Tongue (tissue), 2 donors: ENCODE measurements around the gene LRRFIP1. TPM values are rescaled to one million over a fixed set of nuclear protein-coding genes. Genes with fewer than 3 reads are reported as not detected.

Experiments
- DNase-seq: peaks from one replicate; pipeline ENCODE4 v3.0.0-alpha.2; 2015
- total RNA-seq: library from RNA; depleted of rRNA; stranded (reverse); fragments of >200 nt; gene quantifications from one replicate; pipeline ENCODE4 v1.2.3, GENCODE V29; 2014

LRRFIP1 gene
- total RNA-seq, 1 donor from 2014 or later = 132 TPM

DNA sequence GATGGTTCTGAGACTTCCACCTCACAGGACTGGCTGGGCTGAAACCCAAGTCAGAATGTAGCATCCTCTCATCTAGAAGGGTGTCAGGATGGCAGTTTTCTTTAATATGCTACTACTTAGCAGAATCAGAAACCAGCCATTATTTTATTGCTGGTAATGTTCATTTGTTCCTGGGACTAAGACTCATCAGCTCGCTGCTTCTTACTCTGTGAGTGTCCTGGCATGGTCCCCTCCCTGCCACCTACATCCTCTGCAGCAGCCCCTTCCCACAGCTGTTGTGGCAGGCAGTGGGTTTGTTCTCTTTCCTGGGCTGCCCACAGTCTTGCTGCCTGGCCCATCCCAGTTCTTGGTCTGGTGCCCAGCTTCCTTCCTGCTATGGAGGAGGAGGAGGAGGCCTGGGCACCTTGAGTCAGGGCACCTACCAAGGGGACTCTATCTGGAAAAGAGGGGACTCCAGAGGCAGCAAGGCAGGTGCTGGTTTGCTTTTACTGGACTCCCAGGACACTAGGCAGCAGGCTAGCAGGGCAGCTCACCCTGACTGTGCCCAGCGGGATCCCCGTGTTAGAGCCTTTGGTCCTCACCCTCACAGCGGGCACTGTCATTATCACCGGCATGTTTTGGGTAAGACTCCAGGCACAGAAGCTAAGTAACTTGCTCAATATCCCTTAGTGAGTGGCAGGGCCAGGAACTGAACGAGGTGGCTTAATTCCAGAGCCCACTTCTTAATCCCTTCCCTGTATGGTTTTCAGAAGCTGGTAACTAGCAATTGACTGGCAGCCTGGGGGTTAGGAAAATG is 62.1 kb downstream of the LRRFIP1 start:
- no peak for DNase-seq

DNA sequence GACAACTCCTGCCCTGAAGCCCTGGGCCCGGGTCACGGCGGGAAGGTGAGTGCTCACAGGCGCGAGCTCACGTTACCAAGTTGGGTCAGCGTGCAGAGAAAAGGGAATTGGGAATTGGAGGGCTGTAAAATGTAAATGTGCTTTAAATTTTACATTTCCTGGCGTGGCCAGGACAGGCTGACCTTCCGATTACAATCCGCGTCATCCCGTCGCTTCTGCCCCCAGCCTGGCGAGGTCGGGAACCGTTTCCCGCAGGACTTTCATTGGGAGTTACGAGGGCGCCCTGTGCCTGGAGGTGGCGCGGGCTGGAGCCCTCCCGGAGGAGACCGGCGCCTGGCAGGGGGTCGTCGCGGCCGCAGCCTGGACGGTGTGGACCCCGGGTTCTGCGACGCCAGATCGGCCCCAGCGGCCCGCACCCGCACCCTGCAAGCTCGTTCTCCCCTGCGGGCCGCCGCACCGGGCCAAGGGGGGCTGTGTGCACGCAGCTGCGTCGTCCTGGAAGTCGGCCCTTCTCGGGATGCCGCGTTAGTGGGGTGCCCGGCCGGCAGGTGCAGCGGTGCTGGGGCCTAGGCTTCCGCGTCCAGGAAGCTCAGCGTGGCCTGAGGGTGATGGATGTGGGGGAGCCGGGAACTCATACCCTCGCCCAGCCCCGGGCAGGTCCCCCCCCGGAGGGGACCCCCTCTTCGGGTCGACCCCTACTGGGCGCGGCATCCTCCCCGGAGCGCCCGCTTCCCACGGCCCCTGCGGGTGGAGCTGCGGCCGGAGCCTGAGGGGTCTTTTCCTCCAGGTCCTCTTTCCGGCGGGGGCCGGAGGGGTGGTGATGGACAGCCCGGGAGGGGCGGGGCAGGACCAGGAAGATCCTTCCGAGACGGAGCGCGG is 63.9 kb downstream of the LRRFIP1 start:
- DNase-seq = no peak

DNA sequence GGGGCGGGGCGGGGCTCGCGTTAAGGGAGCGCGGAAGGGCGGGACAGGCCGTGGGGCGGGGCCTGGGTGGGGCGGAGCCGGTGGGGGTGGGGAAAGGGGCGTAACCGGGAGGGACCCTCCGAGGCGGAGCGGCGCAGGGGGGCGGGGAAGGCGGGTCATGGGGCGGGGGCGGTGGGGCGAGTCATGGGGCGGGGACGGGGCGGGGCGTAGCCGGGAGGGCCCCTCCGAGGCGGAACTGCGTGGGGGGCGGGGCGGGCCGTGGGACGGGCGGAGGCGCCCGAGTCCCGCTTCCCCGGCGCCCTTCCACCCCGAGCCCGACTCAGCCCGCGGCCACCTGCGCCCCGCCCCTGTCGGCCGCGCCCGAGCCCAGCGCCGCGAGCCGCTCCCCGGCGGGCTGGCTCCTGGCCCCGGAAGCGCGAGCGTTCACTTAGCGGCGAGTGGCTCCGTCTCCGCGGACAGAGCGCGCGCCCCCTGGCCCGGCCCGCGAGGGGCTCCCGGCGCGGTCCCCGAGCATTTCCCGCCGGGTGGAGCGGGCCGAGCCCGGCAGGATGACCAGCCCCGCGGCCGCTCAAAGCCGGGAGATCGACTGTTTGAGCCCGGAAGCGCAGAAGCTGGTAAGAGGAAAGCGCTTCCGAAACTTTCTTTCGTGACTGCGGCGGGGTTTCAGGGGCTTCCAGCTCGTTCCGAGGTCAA is 64.7 kb downstream of the LRRFIP1 start:
- DNase-seq = peak; percentile 95

DNA sequence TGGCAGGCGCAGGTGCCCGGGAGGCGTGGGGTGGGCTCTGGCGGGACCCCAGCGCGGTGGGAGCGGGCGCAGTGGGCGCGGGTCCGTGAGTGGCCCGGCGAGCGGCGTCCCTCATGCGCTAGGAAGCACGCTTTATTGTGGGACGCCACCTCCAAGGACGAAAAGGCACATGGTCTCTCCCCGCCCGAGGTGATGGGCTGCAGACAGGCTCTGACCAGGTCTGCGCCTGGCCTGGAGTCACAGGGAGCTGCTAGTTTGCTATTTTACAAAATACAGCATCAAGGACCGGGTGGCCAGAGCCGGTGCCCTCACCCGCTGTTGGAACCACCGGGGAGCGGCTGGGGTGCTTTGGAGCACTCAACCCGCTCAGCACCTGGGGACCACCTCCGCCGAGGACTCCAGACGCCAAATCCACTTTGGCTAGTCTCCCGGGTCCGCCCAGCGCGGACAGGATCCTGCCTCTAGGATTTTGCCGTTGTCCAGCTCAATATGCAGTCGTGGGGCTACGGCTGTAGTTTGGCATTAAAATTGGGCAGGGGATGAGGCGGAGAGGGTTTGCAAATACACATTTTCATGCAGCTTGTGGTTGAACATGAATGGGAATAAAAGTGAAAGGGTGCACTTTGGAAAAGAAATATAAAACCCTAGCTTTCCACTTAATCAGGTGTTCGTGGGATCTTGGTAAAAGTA is 65.4 kb downstream of the LRRFIP1 start:
- DNase-seq = no peak

DNA sequence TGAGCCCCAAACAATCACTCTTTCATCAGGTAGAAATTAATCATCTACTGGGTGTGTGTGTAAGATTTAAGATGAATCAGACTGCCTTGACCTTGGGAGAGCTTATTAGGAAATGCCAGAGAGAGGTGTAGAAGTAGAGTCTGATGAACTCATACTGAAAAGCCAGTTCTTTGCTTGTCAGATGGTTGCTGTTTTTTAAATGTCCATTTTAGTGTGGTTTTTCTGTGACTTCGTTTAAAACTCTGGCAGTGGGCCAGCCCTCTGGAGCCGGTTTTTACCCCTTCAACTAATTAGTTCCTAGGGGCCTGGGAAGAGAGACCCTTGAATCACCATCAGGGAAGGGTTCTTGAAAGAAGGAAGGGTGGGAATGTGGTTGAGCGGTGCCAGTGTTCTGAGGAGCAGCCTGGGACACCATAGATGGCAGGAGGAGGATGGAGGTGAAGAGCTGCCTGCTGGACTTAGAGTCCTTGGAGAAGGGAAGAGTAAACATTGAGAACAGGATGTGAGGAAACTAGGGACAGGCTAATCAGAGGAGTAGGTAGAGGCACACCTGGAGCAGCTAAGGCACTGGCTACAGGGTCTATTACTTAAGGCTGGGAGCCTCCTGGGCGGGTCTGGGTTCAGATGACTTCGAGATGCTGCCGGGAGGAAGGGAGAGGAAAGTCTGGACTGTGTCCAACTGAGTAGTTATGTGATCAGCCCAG is 66.1 kb downstream of the LRRFIP1 start:
- no peak for DNase-seq

DNA sequence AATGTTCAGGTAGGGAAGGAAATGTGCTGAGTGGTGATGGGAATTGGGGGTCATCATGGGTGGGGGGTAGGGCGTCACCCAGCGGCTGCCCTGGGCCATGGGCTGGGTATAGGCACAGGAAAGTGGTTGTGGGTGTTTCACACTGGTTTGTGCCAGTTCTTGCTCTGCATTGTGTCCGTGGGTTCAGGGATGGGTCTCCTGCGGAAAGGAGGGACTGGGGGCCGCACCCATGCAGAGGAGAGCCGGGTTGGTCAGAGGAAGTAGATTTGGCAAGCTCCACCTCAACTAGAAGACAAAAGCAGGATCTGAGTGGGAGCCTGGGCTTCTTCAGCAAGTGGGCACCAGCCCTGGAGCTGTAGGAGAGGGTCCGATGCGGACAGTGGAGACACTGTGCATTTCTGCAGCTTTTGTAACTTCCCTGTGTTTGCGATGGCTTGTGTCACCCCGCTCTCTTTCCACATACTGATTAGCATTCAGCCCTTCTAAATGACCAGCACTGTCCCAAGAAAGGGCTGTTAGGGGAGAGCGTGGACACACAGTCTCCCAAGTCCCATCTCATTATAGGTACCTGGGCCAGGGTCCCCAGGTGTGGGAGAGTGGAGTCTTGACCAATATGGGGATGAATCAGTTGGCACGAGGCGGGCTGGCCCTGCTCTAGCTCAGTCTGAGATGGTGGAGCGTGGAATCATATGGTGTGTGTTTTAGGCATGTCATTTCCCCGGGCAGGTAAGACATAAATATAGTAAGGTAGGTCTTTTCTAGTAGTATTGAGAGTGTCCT is 67.2 kb downstream of the LRRFIP1 start:
- DNase-seq = no peak

DNA sequence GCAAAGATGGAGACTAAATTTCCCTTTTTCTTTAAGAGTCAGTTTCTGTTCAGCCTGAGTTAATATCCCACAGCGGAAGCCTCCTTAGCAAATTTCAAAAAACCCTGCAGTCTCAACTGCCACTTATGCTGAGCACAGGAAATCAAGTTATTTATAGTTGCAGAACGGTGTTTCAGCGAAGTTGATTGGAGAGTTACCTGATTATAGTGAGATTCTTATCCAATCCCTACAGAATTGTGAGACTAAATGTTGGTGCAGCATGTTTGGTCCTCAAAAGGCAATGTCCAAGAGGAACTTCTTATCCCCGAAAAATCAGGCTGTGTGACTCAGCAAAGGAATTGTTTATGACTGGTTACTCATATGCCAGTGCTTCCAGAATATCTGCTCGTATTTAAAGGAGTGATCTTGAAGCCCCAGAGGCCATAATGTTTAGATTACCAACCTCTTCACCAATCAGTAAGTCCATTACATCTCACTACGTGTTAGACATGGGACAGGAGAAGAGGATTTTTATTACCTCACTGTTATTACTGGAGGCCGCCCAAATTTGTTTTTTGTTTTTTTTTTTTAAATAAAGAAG is 67.9 kb downstream of the LRRFIP1 start:
- no peak for DNase-seq

DNA sequence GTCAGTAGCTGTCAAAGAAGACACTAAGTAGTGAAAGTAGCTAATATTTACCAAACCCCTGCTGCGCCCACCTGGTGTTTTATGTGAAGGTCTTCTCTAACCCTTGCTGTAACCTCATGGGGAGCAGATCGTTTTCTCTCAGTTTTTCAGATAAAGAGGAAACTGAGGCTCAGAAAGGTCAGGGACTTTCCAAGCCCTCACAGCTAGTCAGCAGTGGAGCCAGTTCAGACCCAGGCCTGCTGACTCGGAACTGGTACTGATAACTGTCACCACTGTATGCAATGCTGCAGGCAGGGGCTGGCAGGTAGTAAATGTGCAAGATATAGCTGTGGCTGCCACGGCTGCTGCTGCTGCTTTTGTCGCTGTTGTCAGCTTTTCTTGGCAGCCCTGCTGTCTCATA is 69.1 kb downstream of the LRRFIP1 start:
- no peak for DNase-seq

DNA sequence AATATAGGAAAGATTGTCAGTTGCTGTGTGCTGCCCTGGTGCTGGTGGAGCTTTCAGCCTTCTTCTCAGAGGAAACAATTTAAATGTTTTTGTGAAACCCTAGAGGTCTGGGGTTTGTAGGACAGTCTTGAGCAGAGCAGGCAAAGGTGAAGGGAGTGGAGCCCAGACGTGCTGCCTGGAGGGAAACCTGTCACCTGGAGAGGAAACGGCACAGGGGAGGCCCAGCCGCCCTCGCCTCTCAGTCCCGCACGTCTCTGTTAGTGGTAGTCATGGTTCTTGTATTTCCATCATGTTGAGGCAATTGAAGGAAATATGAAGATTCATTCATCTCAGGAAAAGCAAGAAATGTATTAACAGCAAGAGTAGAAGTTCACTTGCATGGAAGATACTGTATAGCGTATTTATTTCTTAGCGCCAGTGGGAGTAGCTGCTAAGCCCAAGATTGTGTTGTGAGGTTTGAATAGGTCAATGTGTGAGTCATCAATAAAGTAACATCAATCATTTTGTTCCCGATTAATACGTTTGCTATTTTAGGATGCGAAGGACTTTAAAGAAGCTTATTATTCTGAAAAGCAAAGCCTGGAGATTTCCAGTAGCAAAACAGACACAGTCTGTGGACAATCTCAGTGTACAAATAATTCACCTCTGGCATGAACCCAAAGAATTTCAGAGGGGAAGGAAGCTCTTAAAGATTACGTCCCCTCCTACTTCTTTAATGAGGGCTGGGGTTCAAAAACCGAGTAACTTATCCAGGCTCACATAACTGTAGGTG is 70.4 kb downstream of the LRRFIP1 start:
- no peak for DNase-seq

DNA sequence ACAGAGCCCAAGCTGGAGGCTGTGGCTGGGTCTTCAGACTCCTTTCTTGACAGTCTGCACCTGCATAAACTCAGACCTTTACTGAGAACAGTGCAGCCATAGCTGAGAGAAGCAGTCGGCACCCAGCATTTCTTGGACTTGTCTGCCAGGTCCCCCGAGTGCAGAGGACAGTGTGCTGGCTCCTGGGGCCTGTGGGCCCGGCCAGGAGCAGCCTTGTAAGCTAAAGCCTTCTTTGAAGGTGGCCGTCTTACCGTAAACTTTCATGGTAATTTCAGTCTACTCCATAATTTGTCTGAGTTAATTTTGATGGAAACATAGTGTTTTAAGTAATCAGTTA is 70.9 kb downstream of the LRRFIP1 start:
- DNase-seq = no peak

DNA sequence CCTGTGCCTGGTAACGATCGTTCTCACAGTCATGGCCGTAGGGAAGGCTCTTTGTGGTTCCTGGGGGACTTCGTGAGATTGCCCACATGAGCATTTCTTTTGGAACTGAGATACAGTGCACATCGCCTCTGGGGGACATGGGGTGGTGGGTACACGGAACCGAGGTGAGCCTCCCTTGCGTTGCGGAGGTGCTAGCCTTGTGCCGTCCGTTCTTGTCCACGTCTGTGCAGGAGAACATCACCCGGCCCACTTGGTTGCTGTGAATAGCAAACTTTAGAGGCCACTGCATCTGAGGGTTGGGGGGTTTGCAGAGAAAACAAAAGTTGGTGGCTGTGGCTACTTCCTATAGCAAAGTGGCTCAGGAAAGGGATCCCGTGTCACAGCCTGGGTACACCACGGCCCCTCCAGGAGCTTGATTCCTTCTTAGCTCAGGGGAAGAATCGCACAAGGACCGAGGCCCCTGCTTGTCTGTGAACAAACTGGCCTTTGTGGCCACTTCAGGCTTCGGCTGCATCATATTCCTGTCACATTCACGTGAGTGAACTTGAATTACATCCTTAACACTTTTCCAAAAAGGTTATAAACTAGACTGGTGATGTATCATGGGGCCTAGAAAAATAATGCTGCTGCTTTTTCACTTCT is 72.6 kb downstream of the LRRFIP1 start:
- DNase-seq = no peak

DNA sequence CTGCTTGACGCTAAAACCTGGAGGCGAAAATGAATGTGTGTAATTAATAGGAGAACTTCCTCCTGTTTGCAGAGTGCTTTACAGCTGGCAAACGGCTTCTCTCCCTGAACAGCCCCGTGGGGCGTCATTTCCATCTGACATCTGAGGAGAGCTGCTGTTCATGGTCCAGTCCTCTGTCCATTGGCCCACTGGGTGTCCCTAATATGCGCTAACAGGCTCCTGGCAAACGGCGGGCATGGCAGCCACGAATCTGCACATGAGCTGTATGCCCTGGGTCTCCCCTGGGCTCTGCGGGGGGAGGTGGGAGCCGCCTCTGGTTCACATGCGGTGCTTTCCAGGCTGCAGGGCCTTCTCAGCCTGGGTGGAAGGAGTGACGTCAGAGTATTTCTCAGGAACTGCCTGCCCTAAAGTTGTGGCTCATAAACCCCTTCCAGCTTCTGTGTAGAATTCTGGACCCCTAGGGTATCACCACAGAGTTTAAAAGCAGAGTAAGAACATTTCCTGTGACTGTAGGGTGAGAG is 73.2 kb downstream of the LRRFIP1 start:
- peak; percentile 86 for DNase-seq

DNA sequence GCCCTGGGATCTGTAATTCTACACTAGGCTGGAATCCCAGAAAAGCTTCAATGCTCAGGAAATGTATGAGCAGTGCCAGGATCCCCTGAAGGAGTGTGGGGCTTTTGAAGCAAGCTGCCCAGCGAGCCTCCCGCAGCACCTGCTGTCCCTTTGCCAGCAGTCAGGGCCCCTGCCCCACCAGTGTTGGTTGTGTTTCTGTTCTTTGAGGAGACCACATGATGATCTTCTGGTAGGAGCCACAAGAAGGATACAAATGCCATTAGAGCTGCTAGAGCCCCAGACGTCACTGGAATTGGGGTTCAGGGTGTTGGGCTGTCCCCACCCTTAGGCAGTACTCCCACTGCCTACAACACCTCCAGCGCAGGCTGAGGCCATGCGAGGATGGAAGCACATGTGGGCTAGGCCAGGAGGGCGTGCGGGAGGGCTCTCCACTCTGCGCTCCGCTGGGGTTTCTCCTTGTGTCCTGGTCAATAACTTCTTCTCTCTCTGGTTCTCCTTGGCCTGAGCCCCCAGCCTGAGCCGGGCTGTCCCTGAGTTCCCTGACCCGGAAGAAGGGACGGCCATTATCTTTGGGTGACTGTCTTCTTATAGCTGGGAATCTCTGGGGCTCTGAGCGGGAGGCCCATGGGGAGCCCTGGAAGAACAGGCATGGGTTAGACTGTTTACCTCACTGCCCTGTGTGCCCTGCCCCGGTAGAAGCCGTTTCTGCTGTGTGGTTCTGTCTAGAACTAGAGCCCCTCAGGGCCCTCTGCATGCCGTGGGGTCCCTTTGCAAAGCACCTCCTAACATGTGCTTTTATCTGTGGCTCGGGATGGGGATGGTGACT is 73.9 kb downstream of the LRRFIP1 start:
- no peak for DNase-seq

DNA sequence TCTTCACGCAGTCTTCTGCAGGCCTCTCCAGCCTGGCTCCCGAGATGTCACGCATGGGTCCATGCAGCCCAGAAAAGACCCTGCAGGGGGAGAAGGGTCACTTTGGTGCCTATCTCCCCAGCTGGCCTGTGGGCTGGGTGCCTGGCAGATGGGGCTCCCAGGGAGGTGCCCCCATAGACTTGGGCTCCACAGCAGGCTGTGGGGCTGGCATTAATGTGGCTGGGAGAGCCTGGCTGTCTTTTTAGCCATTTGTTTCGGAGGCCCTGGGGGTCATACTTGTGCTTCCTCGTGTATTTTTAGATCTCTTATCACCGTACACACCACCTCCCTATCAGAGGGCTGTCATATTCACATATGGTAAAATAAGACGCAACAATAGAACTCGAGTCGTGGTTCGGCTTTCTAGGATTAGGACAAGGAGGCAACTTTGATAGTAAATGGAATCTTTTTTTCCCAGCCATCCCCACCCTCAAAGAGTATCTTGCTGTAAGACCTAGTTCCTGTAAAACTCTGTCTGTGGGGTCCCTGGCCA is 74.5 kb downstream of the LRRFIP1 start:
- DNase-seq = no peak

DNA sequence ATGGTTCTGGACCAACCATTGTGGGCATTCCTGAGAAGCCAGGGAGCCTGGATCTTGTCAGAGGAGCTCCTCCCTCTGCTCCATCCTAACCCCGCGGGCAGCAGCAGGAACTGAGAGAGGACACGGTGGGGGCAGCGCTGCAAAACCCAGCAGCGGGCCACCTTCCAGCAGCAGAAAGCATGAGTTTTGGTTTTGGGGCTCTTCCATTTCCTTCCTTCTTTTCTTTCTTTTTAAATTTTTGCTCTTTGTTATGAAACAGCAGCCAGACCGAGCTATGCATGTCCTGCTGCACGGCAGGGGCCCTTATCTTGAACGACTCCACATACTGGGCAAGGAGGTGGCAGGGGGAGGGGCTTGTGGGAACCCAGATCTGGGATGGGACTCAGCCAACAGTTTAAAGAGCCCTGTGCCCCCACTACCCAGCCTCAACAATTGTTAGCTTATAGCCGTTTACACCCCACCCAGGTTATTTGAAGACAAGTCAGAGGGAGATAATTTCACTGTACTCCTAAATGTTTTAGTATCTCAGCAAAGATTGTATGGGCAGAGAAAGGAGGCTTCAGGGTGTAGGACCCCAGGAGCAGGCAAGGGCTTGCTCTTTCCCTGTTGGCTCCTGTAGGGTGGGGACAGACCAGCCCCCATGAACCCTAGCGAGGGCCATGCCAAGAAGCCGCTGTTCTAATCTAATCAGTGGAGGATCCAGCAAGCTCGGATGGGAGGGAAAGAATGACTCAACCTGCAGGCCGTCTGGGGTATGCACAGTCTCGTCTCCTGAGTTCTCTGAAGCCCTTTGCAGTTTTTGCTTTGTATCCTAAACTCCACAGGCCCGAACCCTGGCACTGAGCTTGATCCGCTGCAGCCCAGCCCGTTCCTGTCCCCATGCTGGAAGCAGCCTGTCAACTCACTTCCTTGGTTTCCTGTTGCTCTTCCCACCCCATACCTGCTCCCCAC is 75.3 kb downstream of the LRRFIP1 start:
- DNase-seq = no peak
